Panc1 (cell line): ENCODE measurements around the gene WWTR1. TPM values are rescaled to one million over a fixed set of nuclear protein-coding genes. Genes with fewer than 3 reads are reported as not detected.

Experiments used
- ATAC-seq: fragments of 200-7000 bp; cut with Tn5 transposase; 2 replicates; pipeline ENCODE4 v1.9.1; 2020; ENCODE audit warnings: mild to moderate bottlenecking, moderate library complexity
- BruUV-seq: library from RNA; stranded (reverse); fragments of 400-500 nt; replicated peaks from 2 replicates; lab custom pipeline; 2021; lab: Mats Ljungman, UMichigan
- CTCF ChIA-PET: fragments of 300-600 bp; sonication (Branson Sonifier 250); formaldehyde crosslinking; loops from one replicate; lab custom pipeline; 2022; ENCODE audit warnings: antibody characterized with exemption; lab: Charles Lee
- POLR2A ChIA-PET: fragments of 300-600 bp; sonication (Branson Sonifier 250); formaldehyde crosslinking; loops from one replicate; lab custom pipeline; 2022; ENCODE audit warnings: antibody characterized with exemption; lab: Charles Lee
- DNase-seq: peaks from one replicate; pipeline ENCODE4 v3.0.0-alpha.2; 2010; ENCODE audit warnings: low read depth, low spot score
- H3K27ac ChIP-seq: 2 replicates; pipeline ENCODE4 v1.5.1; 2011; ENCODE audit warnings: mild to moderate bottlenecking, low read length, inconsistent platforms
- H3K27me3 ChIP-seq: fragments of 200-500 bp; sonication (Bioruptor generic); 2 replicates; pipeline ENCODE4 v1.6.0; 2014; ENCODE audit warnings: low read length, inconsistent platforms; ENCODE audit not compliant: control insufficient read depth, insufficient read depth
- H3K36me3 ChIP-seq: fragments of 200-500 bp; sonication (Bioruptor generic); 2 replicates; pipeline ENCODE4 v1.5.1; 2014; ENCODE audit warnings: inconsistent platforms, mild to moderate bottlenecking, low read length, moderate library complexity; ENCODE audit not compliant: control insufficient read depth, insufficient read depth
- H3K4me1 ChIP-seq: 2 replicates; pipeline ENCODE4 v1.5.1; 2011; ENCODE audit warnings: inconsistent platforms, mild to moderate bottlenecking, low read length, moderate library complexity; ENCODE audit not compliant: control insufficient read depth, insufficient read depth
- H3K4me3 ChIP-seq, 2 experiments: 2 replicates each; pipeline ENCODE4 v1.5.1; 2011 to 2012; ENCODE audit warnings: low read depth in 2 of 2, low read length in 2 of 2, mild to moderate bottlenecking in 2 of 2, inconsistent platforms in 1 of 2, moderate library complexity in 1 of 2
- H3K9me3 ChIP-seq: fragments of 200-500 bp; sonication (Bioruptor generic); 2 replicates; pipeline ENCODE4 v1.5.1; 2014; ENCODE audit warnings: low read depth, mild to moderate bottlenecking, inconsistent platforms, low read length, moderate library complexity; ENCODE audit not compliant: control insufficient read depth, insufficient read depth
- CTCF ChIP-seq: fragments of 450-650 bp; IDR thresholded peaks from 2 replicates; pipeline ENCODE4 v1.5.1; 2017; ENCODE audit warnings: mild to moderate bottlenecking
- POLR2AphosphoS5 ChIP-seq: IDR thresholded peaks from 2 replicates; pipeline ENCODE4 v1.6.1; 2012; ENCODE audit warnings: mild to moderate bottlenecking, low read depth, low read length, moderate library complexity
- REST ChIP-seq, 2 experiments: IDR thresholded peaks; 2 replicates each; pipeline ENCODE4 v1.6.1; 2011 to 2012; ENCODE audit warnings: low read depth in 2 of 2, control low read depth in 1 of 2, low read length in 1 of 2, mild to moderate bottlenecking in 1 of 2, moderate library complexity in 1 of 2; ENCODE audit not compliant: insufficient read depth in 1 of 2
- SIN3A ChIP-seq: IDR thresholded peaks from 2 replicates; pipeline ENCODE4 v1.6.1; 2012; ENCODE audit warnings: low read depth, mild to moderate bottlenecking, low read length, moderate library complexity, borderline replicate concordance; ENCODE audit not compliant: insufficient read depth
- TCF7L2 ChIP-seq: IDR thresholded peaks from 2 replicates; pipeline ENCODE4 v1.6.1; 2011; ENCODE audit warnings: mild to moderate bottlenecking, low read depth, low read length, inconsistent platforms
- in situ Hi-C: cut with HindIII; loops from 2 replicates; pipeline ENCODE4 v1.10.0; 2016; ENCODE audit warnings: low sequenced_read_pairs, low pct_unique_long_range_greater_than_20kb
- intact Hi-C: fragments of 100-400 bp; cut with micrococcal nuclease; formaldehyde crosslinking; loops from one replicate; pipeline ENCODE4 v1.10.0; 2022; ENCODE audit not compliant: unreplicated experiment
- total RNA-seq: library from RNA; stranded (reverse); gene quantifications from one replicate; pipeline ENCODE4 v1.2.1, GENCODE V29; 2021; ENCODE audit not compliant: unreplicated experiment

The WWTR1 gene
- total RNA-seq, 1 experiment from 2014 or later, result 298 TPM

GRCh38 chr3:149599236-149599635 lies 58.6 kb downstream of the WWTR1 start:
- in situ Hi-C loops, result no loop called here
- ChIA-PET POLR2A (interaction anchor here (1.0 kb wide), 1 partner anchor 18 kb away, joined by 4 read pairs; no protein-coding TSS in a partner anchor), CTCF (no interaction called here)
- Histone ChIP-seq H3K4me3 (no peak overlapping the region), H3K27me3 (no peaks in the 10 kb centered on the region), H3K9me3 (no peaks in the 10 kb centered on the region), H3K27ac (peak overlapping the region; percentile 100), H3K4me1 (peaks cover 100% of the 10 kb centered on the region), H3K36me3 (peaks cover 17% of the 10 kb centered on the region)
- no peak for TF ChIP-seq SIN3A
- TF ChIP-seq POLR2AphosphoS5, result no peak
- ATAC-seq (no peak), DNase-seq (no peak)
- intact Hi-C loops, result no loop called here
- BruUV-seq, result no TSS peak

GRCh38 chr3:149596134-149596770 lies 61.6 kb downstream of the WWTR1 start:
- Histone ChIP-seq H3K9me3 (no peaks in the 10 kb centered on the region), H3K27me3 (no peaks in the 10 kb centered on the region), H3K36me3 (peaks cover 19% of the 10 kb centered on the region), H3K4me1 (peaks cover 100% of the 10 kb centered on the region), H3K4me3 (peak overlapping the region; percentile 1 to 27; a peak in 3 of 4 replicates), H3K27ac (peak overlapping the region; percentile 100)
- BruUV-seq, result no TSS peak
- ChIA-PET POLR2A (interaction anchor here (0.6 to 1.0 kb wide), 2 partner anchors 13 to 38 kb away, joined by 3 to 8 read pairs; no protein-coding TSS in a partner anchor), CTCF (no interaction called here)
- ATAC-seq, result peak; percentile 54
- intact Hi-C loops (no loop called here), in situ Hi-C loops (no loop called here)
- DNase-seq, result no peak
- TF ChIP-seq SIN3A (no peak), REST (IDR thresholded peaks at IDR 0.05; ENCODE audit: insufficient read depth in 1 of 2, low read depth in 2 of 2, low read length in 1 of 2) (no peak), CTCF (no peak), TCF7L2 (no peak), POLR2AphosphoS5 (0 out of 2 replicates have a peak, but pooled peaks have one; percentile 4)
